IPS-18a (cell line): ENCODE results near the gene VENTX.

Experiments used
- H3K27ac ChIP-seq: one replicate; pipeline ENCODE4 v1.5.1; 2013; ENCODE audit warnings: low read length
- H3K27me3 ChIP-seq: one replicate; pipeline ENCODE4 v1.6.1; 2013; ENCODE audit warnings: mild to moderate bottlenecking, low read length; ENCODE audit not compliant: control insufficient read depth, insufficient read depth
- H3K36me3 ChIP-seq: one replicate; pipeline ENCODE4 v1.6.1; 2013; ENCODE audit warnings: low read depth, low read length; ENCODE audit not compliant: control insufficient read depth
- H3K4me1 ChIP-seq: one replicate; pipeline ENCODE4 v1.6.1; 2013; ENCODE audit warnings: low read depth, low read length; ENCODE audit not compliant: control insufficient read depth
- H3K4me3 ChIP-seq: one replicate; pipeline ENCODE4 v1.5.1; 2013; ENCODE audit warnings: low read length
- H3K9ac ChIP-seq: one replicate; pipeline ENCODE4 v1.6.1; 2013; ENCODE audit warnings: mild to moderate bottlenecking, low read length, moderate library complexity
- H3K9me3 ChIP-seq: one replicate; pipeline ENCODE4 v1.6.1; 2013; ENCODE audit warnings: low read depth, low read length; ENCODE audit not compliant: control insufficient read depth

VENTX gene

DNA sequence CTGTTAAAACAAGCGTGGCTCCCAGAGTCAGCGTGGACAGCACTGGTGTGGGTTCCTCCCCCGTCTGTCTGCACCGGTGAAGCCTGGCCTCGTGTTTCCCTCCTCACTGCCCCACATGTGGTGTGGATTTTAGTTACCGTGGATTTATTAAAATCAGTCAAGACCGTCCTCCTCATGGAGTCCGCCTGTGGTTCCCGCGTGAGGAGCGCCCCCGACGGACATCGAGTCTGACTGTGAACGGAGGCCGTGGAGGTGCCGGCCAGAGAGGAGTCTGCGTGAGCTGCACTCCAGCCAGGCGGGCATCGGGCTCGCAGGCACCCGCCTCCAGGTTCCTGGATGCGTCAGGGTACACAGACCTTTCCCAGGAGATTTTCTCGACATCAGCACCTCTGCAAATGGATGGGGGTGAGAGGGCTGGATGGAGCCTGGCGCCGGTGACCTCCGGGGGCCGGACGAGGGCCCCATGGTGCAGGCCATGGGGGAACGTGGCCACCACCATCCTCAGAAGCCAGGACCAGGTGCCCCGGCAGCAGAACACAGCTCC lies 33.9 kb upstream of the VENTX start:
- Histone ChIP-seq H3K9ac (no peak overlapping the region), H3K36me3 (no peaks in the 10 kb centered on the region), H3K9me3 (no peaks in the 10 kb centered on the region), H3K27ac (no peak overlapping the region), H3K4me1 (no peaks in the 10 kb centered on the region), H3K4me3 (no peak overlapping the region), H3K27me3 (no peaks in the 10 kb centered on the region)

DNA sequence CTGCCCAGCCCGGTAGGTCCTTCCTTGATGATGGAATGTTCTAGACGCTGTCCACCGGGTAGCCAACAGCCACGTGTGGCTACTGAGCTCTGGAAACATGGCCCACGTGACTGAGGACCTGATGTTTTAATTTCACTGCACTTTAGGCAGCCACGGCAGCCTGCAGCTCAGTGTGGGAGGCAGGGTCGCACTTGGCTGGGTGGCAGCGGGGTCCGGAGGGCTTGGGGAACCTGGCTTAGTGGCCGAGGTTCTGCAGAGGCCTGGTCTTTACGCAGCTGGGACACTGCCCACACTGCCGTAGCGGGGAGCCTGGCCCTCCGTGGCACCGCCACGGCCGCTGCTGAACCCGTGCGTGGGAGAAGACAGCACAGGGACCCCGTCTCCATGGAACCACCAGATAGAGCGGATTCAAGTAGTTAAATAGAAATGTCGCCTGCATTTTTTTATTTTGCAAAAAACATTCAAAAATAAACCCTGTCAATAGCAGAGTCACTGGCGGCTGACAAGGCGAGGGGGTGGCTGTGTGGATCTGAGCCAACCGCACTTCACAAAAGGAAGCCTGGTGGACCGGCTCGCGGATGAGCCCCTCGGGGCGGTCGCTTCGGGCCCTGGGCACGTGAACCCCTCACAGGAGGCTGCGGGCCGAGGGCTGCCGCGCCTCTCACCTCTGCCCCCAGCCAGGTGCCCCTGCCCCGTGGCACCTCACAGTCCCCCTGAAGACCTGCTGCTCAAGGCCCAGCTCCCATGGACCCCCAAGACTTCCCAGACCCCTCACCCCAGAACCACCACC lies 33.2 kb upstream of the VENTX start:
- Histone ChIP-seq H3K36me3 (no peaks in the 10 kb centered on the region), H3K9ac (no peak overlapping the region), H3K4me1 (no peaks in the 10 kb centered on the region), H3K9me3 (no peaks in the 10 kb centered on the region), H3K27ac (no peak overlapping the region), H3K27me3 (no peaks in the 10 kb centered on the region), H3K4me3 (no peak overlapping the region)

DNA sequence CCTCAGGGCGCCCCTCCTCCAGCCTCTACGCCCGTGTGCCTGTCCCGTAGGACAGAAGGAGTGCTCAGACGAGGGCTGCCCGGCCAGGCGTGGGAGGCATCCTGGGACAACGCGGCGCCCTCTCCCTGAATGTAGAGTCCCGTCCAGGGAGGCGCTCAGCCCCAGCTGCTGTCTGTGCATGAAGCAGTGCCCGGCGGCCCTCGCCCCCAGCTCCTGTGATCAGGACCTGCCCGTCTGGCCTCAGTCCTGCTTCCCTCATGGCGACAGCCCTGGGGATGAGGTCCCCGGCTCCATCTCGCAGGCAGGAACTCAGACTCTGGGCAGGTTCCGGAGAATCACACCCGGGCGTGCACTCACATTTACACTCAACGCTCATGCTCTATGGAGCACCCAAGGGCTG lies 32.5 kb upstream of the VENTX start:
- no peak overlapping the region for H3K4me3 ChIP-seq
- H3K27me3 ChIP-seq, result no peaks in the 10 kb centered on the region
- no peaks in the 10 kb centered on the region for H3K9me3 ChIP-seq
- no peak overlapping the region for H3K9ac ChIP-seq
- no peaks in the 10 kb centered on the region for H3K36me3 ChIP-seq
- no peaks in the 10 kb centered on the region for H3K4me1 ChIP-seq
- H3K27ac ChIP-seq, result no peak overlapping the region

DNA sequence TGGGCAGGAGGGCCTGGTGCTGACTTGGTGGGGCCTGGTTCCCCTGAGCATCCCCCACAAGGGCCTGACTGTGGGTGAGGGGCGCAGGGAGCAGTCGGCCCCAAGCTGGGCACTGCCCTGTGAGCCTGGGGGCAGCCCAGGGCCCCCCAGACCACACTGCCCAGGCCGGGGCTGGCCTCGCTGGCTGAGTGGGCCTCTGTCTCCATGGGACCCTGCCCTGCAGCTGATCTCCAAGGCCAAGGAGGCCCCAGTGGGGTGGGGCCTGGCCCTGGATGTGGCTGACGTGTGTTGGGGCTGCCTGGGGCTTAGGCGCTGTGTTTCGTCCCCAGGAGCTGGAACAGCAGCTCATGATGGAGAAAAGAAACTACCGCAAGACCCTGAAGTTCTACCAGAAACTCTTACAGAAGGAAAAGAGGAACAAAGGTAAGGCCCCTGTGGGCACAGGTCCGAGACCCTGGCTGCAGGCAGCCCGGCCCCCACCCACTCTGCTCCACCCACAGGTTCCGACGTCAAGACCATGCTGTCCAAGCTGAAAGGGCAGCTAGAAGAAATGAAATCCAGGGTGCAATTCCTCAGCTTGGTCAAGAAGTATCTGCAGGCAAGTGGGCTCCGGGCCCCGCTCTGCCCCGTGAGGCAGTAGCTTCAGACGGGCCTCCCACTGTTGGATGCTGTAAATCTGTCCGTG lies 31.2 kb upstream of the VENTX start:
- Histone ChIP-seq H3K36me3 (no peaks in the 10 kb centered on the region), H3K4me1 (no peaks in the 10 kb centered on the region), H3K9ac (no peak overlapping the region), H3K4me3 (no peak overlapping the region), H3K27me3 (no peaks in the 10 kb centered on the region), H3K9me3 (no peaks in the 10 kb centered on the region), H3K27ac (no peak overlapping the region)

DNA sequence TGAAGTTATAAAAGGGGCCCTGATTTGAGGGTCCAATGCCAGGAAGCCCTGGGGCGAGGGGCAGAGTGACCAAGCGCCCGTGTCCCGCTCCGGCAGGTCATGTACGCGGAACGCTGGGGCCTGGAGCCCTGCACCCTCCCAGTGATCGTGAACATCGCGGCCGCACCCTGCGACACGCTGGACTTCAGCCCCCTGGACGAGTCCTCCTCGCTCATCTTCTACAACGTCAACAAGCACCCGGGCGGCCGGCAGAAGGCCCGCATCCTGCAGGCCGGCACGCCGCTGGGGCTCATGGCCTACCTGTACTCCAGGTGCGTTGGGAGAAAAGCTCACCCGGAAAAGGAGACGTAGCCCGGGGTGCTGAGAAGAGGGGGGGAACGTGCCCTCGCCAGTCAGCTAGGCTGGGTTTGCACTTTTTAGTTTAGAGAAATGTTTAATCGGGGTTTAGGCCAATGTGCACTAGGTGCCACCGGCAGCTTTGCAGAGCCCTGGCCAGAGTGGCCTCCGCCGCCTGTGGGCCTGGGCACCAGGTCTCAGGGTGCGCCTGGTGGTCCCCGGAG lies 30.5 kb upstream of the VENTX start:
- Histone ChIP-seq H3K9me3 (no peaks in the 10 kb centered on the region), H3K4me3 (no peak overlapping the region), H3K9ac (no peak overlapping the region), H3K36me3 (no peaks in the 10 kb centered on the region), H3K27ac (no peak overlapping the region), H3K27me3 (no peaks in the 10 kb centered on the region), H3K4me1 (no peaks in the 10 kb centered on the region)

DNA sequence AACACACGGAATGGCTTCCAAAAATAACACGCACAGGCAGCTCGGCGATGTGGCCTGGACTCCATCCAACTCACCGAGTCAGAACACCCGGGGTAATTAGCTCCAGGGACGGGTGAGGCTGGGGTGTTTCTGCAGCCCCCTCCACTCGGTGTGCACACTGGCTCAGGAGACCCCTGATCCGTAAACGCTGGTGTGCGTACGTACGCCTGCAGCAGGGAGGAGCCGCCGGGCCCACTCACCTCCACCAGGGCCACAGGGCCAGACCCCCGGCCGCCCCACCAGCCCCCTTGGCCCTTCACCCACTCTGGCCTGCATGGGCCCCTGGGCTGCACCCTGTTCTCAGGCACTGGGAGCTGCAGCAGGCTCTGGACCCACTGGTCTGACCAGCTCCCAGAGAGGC lies 30.0 kb upstream of the VENTX start:
- H3K9me3 ChIP-seq, result no peaks in the 10 kb centered on the region
- no peak overlapping the region for H3K9ac ChIP-seq
- H3K27ac ChIP-seq, result no peak overlapping the region
- H3K36me3 ChIP-seq, result no peaks in the 10 kb centered on the region
- H3K4me1 ChIP-seq, result no peaks in the 10 kb centered on the region
- H3K27me3 ChIP-seq, result no peaks in the 10 kb centered on the region
- no peak overlapping the region for H3K4me3 ChIP-seq

DNA sequence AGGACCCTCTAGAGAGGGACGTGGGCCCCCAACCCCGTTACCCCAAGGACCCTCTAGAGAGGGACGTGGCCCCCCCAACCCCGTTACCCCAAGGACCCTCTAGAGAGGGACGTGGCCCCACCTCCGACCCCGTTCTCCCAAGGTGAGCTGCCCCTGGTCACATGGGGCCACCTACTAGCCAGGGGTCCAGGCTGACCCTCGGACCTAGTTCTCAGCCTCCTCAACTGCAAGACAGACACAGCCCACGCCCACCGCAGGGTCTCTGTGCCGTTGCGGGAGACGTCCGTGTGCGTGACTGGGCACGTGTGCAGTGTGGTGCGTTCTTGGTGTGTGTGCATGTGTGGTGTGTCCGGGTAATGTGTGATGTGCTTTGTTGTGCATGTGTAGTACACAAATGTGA lies 29.2 kb upstream of the VENTX start:
- Histone ChIP-seq H3K9me3 (no peaks in the 10 kb centered on the region), H3K36me3 (no peaks in the 10 kb centered on the region), H3K9ac (no peak overlapping the region), H3K4me1 (no peaks in the 10 kb centered on the region), H3K27me3 (no peaks in the 10 kb centered on the region), H3K4me3 (no peak overlapping the region), H3K27ac (no peak overlapping the region)

DNA sequence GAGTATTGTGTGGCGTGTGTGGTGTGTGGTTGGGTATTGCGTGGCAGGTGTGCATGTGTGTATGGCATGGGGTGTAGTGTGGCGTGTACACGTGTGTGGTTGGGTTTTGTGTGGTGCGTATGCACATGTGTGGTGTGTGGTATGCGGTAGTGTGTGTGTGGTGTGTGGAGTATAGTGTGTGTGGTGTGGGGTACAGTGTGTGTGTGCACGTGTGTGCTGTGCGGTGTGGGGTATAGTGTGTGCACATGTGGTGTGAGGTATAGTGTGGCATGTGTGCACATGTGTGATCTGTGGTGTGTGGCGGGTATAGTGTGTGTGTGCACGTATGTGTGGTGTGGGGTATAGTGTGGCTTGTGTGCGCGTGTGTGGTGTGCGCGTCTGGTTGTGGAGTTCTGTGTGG lies 28.5 kb upstream of the VENTX start:
- no peak overlapping the region for H3K9ac ChIP-seq
- no peaks in the 10 kb centered on the region for H3K9me3 ChIP-seq
- no peaks in the 10 kb centered on the region for H3K36me3 ChIP-seq
- H3K27me3 ChIP-seq, result no peaks in the 10 kb centered on the region
- H3K4me1 ChIP-seq, result no peaks in the 10 kb centered on the region
- H3K4me3 ChIP-seq, result no peak overlapping the region
- no peak overlapping the region for H3K27ac ChIP-seq

DNA sequence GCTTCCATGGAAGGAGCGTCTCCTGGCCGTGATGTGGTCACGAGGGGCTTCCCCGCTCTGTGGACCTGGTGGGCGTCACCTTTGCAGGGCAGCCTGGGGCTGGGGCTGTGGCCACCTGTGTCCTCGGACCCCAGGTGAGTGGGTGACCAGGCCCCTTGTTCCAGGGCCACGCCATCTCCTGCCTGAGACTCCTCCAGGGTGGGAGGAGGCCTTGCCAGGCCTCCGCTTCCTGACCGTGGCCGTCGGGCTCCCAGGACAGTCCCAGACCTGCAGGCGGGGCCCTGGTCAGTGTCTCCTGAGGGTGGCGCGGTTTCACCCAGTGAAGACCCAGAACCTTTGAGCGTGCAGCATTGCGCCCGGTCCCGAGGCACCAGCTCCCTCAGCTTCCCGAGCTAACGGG lies 28.0 kb upstream of the VENTX start:
- Histone ChIP-seq H3K27me3 (no peaks in the 10 kb centered on the region), H3K27ac (no peak overlapping the region), H3K9ac (no peak overlapping the region), H3K9me3 (no peaks in the 10 kb centered on the region), H3K4me3 (no peak overlapping the region), H3K36me3 (no peaks in the 10 kb centered on the region), H3K4me1 (no peaks in the 10 kb centered on the region)

DNA sequence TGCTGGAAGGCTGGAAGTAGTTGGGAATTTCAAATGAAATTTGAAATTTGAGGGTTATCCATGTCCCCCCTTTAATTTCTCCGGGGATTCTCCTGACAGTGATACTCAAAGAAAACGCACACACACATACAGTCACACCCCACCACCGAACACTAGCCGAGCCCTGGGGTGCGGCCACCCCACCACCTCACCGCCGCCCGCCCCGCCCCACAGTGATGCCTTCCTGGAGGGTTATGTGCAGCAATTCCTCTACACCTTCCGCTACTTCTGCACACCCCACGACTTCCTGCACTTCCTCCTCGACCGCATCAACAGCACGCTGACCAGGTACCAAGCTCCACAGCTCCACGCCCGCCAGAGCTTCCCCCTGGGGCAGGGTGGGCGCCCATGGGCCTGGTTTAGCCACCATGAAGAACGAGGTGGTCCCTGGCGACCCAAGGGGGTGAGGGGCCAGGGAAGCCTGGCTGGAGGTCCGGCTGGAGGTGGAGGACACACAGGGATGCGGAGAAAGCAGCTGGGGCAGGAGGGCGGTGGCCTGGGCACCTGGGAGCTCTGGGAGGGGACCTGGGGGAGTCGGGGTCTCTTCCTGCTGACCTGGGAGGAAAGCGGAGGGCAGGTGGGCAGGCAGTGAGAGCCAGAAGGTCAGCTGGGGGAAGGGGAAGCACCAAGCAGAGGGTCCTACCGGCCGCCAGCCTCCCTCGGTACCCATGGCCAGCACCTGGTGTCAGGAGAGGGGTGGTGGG lies 27.1 kb upstream of the VENTX start:
- H3K36me3 ChIP-seq, result no peaks in the 10 kb centered on the region

DNA sequence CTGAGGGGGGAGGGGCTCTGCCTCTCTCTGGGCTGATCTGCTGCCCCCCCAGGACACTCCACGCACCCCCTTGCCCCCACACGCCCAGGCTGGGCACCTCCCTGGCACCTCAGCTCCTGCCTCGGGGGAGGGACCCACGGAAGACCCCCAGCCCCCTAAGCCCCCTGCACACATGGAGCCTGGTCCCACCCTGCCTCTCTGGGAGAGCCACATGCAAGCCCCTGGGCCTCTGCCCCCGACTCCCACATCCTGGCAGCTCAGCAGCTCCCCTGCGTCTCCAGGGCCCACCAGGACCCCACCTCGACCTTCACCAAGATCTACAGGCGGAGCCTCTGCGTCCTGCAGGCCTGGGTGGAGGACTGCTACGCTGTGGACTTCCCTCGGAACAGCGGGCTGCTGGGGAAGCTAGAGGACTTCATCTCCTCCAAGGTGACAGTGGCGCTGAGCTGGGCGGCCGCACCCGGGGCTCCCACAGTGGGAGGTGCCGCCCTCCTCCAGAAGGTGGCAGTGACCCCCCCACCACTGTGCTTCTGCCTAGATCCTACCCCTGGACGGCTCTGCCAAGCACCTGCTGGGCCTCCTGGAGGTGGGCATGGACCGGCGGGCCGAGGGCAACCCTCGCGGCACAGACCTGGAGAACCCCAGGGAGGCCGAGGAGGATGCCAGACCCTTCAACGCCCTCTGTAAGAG lies 26.4 kb upstream of the VENTX start:
- H3K36me3 ChIP-seq, result no peaks in the 10 kb centered on the region
- H3K9ac ChIP-seq, result no peak overlapping the region
- no peaks in the 10 kb centered on the region for H3K9me3 ChIP-seq
- H3K27me3 ChIP-seq, result no peaks in the 10 kb centered on the region
- H3K4me3 ChIP-seq, result no peak overlapping the region
- no peak overlapping the region for H3K27ac ChIP-seq
- no peaks in the 10 kb centered on the region for H3K4me1 ChIP-seq

More for the DNA sequence above, 27.1 kb upstream of the VENTX start:
- Histone ChIP-seq H3K4me3 (no peak overlapping the region), H3K9ac (no peak overlapping the region), H3K27ac (no peak overlapping the region), H3K27me3 (no peaks in the 10 kb centered on the region), H3K4me1 (no peaks in the 10 kb centered on the region), H3K9me3 (no peaks in the 10 kb centered on the region)
